Measurements from ENCODE around the gene RALBP1.

Gene RALBP1

DNA sequence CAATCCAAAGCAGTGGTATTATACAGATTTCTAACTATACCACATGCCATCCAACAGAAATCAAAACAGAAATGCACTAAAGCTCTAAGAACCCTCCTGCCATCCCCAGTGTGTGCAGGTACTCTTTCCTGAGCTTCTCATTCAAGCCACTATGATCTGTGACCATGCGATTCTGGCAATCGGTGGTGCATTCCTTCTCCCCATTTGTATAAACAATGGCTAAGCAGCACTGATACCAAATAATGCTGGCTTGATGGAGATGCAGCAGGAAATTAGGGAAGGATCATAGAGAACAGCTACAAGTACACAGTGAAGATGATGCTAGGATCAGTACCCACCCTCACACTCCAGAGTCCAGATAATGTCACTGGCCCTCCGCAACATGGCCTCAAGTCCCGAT is 87.3 kb downstream of the RALBP1 start:
- H3K4me3 ChIP-seq (ENCODE audit: low read length, poor library complexity, severe bottlenecking) = no peak overlapping the region
- H3K4me1 ChIP-seq (ENCODE audit: insufficient read depth, low read length, poor library complexity, severe bottlenecking) = no peaks in the 10 kb centered on the region
- H4K20me1 ChIP-seq (ENCODE audit: insufficient read depth, low read length, poor library complexity, severe bottlenecking) = no peaks in the 10 kb centered on the region
- no peaks in the 10 kb centered on the region for H3F3A ChIP-seq (ENCODE audit: low read depth)
- no peak overlapping the region for H3K9ac ChIP-seq (ENCODE audit: low read depth, low read length, poor library complexity, severe bottlenecking)
- H3K9me3 ChIP-seq (ENCODE audit: insufficient read depth, low read depth, low read length) = no peaks in the 10 kb centered on the region
- H2AFZ ChIP-seq (ENCODE audit: low read length) = no peak overlapping the region
- H3K36me3 ChIP-seq (ENCODE audit: insufficient read depth, low read length) = peaks cover 52% of the 10 kb centered on the region; the same call in 1 of the 2 replicates
- TF ChIP-seq, protein P1, sequence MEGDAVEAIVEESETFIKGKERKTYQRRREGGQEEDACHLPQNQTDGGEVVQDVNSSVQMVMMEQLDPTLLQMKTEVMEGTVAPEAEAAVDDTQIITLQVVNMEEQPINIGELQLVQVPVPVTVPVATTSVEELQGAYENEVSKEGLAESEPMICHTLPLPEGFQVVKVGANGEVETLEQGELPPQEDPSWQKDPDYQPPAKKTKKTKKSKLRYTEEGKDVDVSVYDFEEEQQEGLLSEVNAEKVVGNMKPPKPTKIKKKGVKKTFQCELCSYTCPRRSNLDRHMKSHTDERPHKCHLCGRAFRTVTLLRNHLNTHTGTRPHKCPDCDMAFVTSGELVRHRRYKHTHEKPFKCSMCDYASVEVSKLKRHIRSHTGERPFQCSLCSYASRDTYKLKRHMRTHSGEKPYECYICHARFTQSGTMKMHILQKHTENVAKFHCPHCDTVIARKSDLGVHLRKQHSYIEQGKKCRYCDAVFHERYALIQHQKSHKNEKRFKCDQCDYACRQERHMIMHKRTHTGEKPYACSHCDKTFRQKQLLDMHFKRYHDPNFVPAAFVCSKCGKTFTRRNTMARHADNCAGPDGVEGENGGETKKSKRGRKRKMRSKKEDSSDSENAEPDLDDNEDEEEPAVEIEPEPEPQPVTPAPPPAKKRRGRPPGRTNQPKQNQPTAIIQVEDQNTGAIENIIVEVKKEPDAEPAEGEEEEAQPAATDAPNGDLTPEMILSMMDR (conservative IDR thresholded peaks at IDR 0.05; ENCODE audit: low read length) = no peak
- no peak for TF ChIP-seq EZH2phosphoT487 (IDR thresholded peaks at IDR 0.05; ENCODE audit: borderline replicate concordance)
- H3K27me3 ChIP-seq (ENCODE audit: insufficient read depth, low read length, poor library complexity, severe bottlenecking) = no peaks in the 10 kb centered on the region
- H3K79me2 ChIP-seq (ENCODE audit: insufficient read depth, low read length) = no peaks in the 10 kb centered on the region
- no peaks in the 10 kb centered on the region for H3K9me2 ChIP-seq (replicated peaks; ENCODE audit: low read depth, low read length)
- H3K4me2 ChIP-seq (ENCODE audit: low read depth, low read length, poor library complexity, severe bottlenecking) = no peak overlapping the region

DNA sequence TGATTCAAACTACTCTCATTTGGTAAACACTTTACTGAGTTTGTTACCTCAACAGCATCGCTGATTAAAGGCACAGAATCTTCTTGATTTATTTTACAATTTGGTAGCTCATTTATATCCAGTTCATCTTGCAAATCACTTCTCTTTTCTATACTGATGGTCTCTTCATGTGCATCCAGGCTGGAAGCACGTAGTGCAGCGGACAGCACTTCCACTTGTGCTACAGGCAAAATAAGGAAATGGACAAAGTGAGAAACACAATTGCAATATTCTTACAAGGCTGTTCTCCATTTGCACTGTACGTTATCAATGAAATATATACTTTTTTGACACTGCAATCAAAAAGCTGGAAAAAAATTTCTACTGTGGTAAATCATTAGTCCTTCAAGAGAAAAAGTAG is 88.0 kb downstream of the RALBP1 start:
- TF ChIP-seq, protein P1 (conservative IDR thresholded peaks at IDR 0.05; ENCODE audit: low read length) = no peak
- TF ChIP-seq EZH2phosphoT487 (IDR thresholded peaks at IDR 0.05; ENCODE audit: borderline replicate concordance) = no peak
- no peaks in the 10 kb centered on the region for H3K4me1 ChIP-seq (ENCODE audit: insufficient read depth, low read length, poor library complexity, severe bottlenecking)
- no peaks in the 10 kb centered on the region for H3K27me3 ChIP-seq (ENCODE audit: insufficient read depth, low read length, poor library complexity, severe bottlenecking)
- H3K9me3 ChIP-seq (ENCODE audit: insufficient read depth, low read depth, low read length) = no peaks in the 10 kb centered on the region
- no peaks in the 10 kb centered on the region for H4K20me1 ChIP-seq (ENCODE audit: insufficient read depth, low read length, poor library complexity, severe bottlenecking)
- no peak overlapping the region for H2AFZ ChIP-seq (ENCODE audit: low read length)
- no peak overlapping the region for H3K4me2 ChIP-seq (ENCODE audit: low read depth, low read length, poor library complexity, severe bottlenecking)
- no peaks in the 10 kb centered on the region for H3F3A ChIP-seq (ENCODE audit: low read depth)
- no peak overlapping the region for H3K9ac ChIP-seq (ENCODE audit: low read depth, low read length, poor library complexity, severe bottlenecking)
- no peaks in the 10 kb centered on the region for H3K79me2 ChIP-seq (ENCODE audit: insufficient read depth, low read length)
- no peak overlapping the region for H3K4me3 ChIP-seq (ENCODE audit: low read length, poor library complexity, severe bottlenecking)
- no peaks in the 10 kb centered on the region for H3K9me2 ChIP-seq (replicated peaks; ENCODE audit: low read depth, low read length)
- peaks cover 55% of the 10 kb centered on the region; the same call in 1 of the 2 replicates for H3K36me3 ChIP-seq (ENCODE audit: insufficient read depth, low read length)

DNA sequence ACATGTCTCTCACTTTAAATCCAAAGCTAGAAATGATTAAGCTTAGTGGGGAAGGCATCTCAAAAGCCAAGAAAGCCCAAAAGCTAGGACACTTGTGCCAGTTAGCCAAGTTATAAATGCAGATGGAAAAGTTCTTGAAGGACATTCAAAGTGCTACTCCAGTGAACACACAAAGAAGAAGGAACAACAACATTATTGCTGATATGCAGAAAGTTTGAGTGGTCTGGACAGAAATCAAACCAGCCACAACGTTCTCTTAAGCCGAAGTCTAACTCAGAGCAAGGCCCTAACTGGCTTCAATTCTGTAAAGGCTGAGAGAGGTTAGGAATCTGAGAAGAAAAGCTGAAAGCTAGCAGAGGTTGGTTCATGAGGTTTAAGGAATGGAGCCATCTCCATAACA is 90.1 kb downstream of the RALBP1 start:
- H4K20me1 ChIP-seq (ENCODE audit: insufficient read depth, low read length, poor library complexity, severe bottlenecking) = no peaks in the 10 kb centered on the region
- no peaks in the 10 kb centered on the region for H3K79me2 ChIP-seq (ENCODE audit: insufficient read depth, low read length)
- peaks cover 60% of the 10 kb centered on the region; the same call in 1 of the 2 replicates for H3K36me3 ChIP-seq (ENCODE audit: insufficient read depth, low read length)
- H3K4me2 ChIP-seq (ENCODE audit: low read depth, low read length, poor library complexity, severe bottlenecking) = no peak overlapping the region
- H2AFZ ChIP-seq (ENCODE audit: low read length) = no peak overlapping the region
- TF ChIP-seq, protein P1 (conservative IDR thresholded peaks at IDR 0.05; ENCODE audit: low read length) = no peak
- no peak for TF ChIP-seq EZH2phosphoT487 (IDR thresholded peaks at IDR 0.05; ENCODE audit: borderline replicate concordance)
- H3K9me3 ChIP-seq (ENCODE audit: insufficient read depth, low read depth, low read length) = no peaks in the 10 kb centered on the region
- no peaks in the 10 kb centered on the region for H3K4me1 ChIP-seq (ENCODE audit: insufficient read depth, low read length, poor library complexity, severe bottlenecking)
- no peak overlapping the region for H3K9ac ChIP-seq (ENCODE audit: low read depth, low read length, poor library complexity, severe bottlenecking)
- H3K9me2 ChIP-seq (replicated peaks; ENCODE audit: low read depth, low read length) = no peaks in the 10 kb centered on the region
- no peak overlapping the region for H3K4me3 ChIP-seq (ENCODE audit: low read length, poor library complexity, severe bottlenecking)
- no peaks in the 10 kb centered on the region for H3F3A ChIP-seq (ENCODE audit: low read depth)
- no peaks in the 10 kb centered on the region for H3K27me3 ChIP-seq (ENCODE audit: insufficient read depth, low read length, poor library complexity, severe bottlenecking)

All from Loucy (cell line).